GM10847 (cell line): ENCODE measurements around the gene MYL3.

ENCODE experiments used
- POLR2A ChIP-seq: IDR thresholded peaks from 2 replicates; pipeline ENCODE4 v1.6.1; 2011; ENCODE audit not compliant: insufficient read length; ENCODE audit errors: extremely low read depth

The MYL3 gene

GRCh38 chr3:46853441-46854415 lies 9.5 kb downstream of the MYL3 start:
- no peak for TF ChIP-seq POLR2A

GRCh38 chr3:46852839-46853355 lies 10.3 kb downstream of the MYL3 start:
- TF ChIP-seq POLR2A, result no peak

GRCh38 chr3:46852334-46852720 lies 10.9 kb downstream of the MYL3 start:
- no peak for TF ChIP-seq POLR2A

GRCh38 chr3:46851364-46852333 lies 11.6 kb downstream of the MYL3 start:
- no peak for TF ChIP-seq POLR2A

- no peak for TF ChIP-seq POLR2A
These were observed 12.8 kb downstream of the MYL3 start for GRCh38 chr3:46850468-46850779.

GRCh38 chr3:46849686-46850467 lies 13.4 kb downstream of the MYL3 start:
- no peak for TF ChIP-seq POLR2A

- no peak for TF ChIP-seq POLR2A
These were observed 14.1 kb downstream of the MYL3 start for GRCh38 chr3:46849045-46849631.

GRCh38 chr3:46848271-46849044 lies 14.8 kb downstream of the MYL3 start:
- no peak for TF ChIP-seq POLR2A

- no peak for TF ChIP-seq POLR2A
These were observed 15.5 kb downstream of the MYL3 start for GRCh38 chr3:46847744-46848143.

GRCh38 chr3:46846624-46847542 lies 16.4 kb downstream of the MYL3 start:
- TF ChIP-seq POLR2A, result no peak

- TF ChIP-seq POLR2A, result no peak
These were observed 17.2 kb downstream of the MYL3 start for GRCh38 chr3:46845860-46846623.

- no peak for TF ChIP-seq POLR2A
These were observed 17.8 kb downstream of the MYL3 start for GRCh38 chr3:46845397-46845859.
